Measurements from ENCODE around the gene FGF1.

The FGF1 gene

GRCh38 chr5:142572006-142572405 is 113.9 kb downstream of the FGF1 start:
- DNase-seq (ENCODE audit: low spot score) = no peak

GRCh38 chr5:142571371-142571770 is 114.5 kb downstream of the FGF1 start:
- peak; percentile 23 for DNase-seq (ENCODE audit: low spot score)

GRCh38 chr5:142569905-142570304 is 116.0 kb downstream of the FGF1 start:
- no peak for DNase-seq (ENCODE audit: low spot score)

DNA sequence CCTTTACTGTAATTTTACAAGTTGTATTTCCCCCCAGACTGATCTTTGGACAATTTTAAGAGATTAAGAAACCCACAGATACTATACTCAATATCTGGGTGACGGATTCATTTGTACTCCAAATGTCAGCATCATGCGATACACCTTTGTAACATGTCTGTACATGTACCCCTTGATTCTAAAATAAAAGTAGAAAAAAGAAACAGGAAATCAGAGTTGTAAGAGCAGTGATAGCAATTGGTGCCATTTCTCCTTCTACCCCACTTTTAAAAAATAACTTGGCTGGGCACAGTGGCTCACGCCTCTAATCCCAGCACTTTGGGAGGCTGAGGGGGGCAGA is 116.9 kb downstream of the FGF1 start:
- no peak for DNase-seq (ENCODE audit: low spot score)

DNA sequence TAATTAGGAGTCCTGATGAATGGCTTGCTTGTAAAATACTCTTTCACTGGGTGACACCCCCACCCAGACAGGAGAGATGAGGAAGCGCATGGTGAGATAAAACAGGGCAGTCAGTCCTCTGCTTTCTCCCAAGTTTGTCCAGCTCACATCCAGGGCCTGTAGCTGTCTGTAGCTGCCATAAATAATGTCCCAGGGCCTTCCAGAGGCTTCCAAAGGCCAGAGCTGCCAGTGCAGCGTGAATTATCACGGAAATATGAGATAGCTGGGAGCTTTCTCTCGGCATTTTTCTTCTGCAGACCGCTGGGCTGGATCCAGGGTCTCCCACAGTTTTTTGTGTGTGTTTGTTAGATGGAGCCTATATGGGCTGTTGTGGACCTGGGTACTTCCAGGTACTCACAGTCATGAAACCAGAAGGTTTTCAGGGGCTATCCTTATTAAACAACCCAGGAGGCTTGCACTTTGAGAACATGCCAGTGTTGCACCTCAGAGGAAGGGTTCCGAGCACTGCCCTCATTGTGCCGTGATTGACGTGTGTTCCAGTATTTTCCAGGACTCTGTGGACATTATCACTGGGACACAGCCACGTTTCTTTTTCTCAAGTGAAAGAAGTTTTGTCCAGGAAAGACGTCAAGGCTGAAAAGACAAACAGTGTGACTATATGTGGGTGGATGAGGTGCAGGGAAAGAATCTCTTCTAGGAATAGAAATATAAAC is 117.5 kb downstream of the FGF1 start:
- no peak for DNase-seq (ENCODE audit: low spot score)

GRCh38 chr5:142561486-142562097 is 124.3 kb downstream of the FGF1 start:
- DNase-seq (ENCODE audit: low spot score) = no peak

DNA sequence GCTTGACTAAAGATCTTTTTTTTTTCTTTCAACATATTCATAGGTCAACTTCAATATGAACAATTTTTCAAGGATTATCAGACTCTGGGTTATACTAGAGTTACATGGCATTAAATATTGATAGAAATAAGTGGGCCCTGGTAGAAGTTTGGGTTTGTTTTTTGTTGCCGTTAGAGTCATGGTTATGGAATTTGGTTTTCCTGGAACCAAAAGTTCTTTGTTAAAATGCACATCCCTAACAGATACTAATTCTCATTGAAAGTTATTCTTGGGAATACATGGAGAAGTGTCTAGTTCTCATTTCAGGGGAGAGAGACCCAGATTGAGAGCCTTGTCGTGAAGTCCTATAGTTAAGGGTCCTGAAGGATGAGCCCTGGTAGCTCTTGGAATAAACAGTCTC is 124.9 kb downstream of the FGF1 start:
- DNase-seq (ENCODE audit: low spot score) = no peak

GRCh38 chr5:142552107-142552506 is 133.8 kb downstream of the FGF1 start:
- DNase-seq (ENCODE audit: low spot score) = no peak

GRCh38 chr5:142551338-142552067 is 134.4 kb downstream of the FGF1 start:
- DNase-seq (ENCODE audit: low spot score) = peak; percentile 61

DNA sequence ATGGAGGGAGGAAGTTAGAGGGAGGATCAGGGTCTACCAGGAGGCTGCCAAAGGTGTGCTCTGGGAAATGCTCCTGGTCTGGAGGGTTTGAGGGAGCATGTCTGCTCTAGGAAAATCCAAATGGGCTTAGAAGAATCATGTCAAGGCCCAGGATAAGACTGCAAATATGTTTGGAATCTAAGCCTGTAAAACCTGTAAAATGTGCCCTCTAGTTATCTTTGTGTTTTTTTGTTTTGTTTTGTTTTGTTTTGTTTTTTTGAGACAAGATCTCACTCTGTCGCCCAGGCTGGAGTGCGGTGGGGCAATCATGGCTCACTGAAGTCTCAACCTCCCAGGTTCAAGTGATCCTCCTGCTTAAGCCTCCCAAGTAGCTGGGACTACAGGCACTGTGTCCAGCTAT is 135.4 kb downstream of the FGF1 start:
- no peak for DNase-seq (ENCODE audit: low spot score)

GRCh38 chr5:142549834-142550233 is 136.1 kb downstream of the FGF1 start:
- no peak for DNase-seq (ENCODE audit: low spot score)

DNA sequence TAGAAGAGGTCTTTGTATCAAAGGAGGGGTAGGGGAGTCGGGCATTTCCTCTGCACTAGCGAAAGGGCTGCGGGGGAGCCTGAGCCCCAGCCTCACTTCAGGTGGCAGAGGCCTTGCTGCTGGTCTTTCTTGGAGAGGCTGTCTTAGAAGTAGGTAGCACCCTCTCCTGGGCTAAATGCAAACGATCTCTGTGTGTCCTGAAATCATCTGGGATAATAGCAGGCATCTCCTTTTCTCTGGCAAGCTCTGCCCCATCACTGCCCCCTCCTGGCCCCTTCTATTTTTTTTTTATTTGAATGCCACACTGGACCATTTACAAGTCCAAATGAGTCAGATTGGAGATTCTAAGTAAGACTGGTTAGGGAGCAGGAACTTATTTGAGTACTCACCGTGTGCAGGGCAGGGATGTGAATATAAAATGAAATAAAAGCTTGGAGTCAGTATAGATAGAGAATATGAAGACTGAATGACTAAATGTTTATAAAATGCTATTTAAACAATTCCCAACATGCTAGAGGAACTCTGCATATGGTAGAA is 137.1 kb downstream of the FGF1 start:
- DNase-seq (ENCODE audit: low spot score) = peak; percentile 84

- no peak for DNase-seq (ENCODE audit: low spot score)
These were observed 138.2 kb downstream of the FGF1 start for GRCh38 chr5:142547445-142548380.

GRCh38 chr5:142545650-142546322 is 140.1 kb downstream of the FGF1 start:
- DNase-seq (ENCODE audit: low spot score) = no peak

DNA sequence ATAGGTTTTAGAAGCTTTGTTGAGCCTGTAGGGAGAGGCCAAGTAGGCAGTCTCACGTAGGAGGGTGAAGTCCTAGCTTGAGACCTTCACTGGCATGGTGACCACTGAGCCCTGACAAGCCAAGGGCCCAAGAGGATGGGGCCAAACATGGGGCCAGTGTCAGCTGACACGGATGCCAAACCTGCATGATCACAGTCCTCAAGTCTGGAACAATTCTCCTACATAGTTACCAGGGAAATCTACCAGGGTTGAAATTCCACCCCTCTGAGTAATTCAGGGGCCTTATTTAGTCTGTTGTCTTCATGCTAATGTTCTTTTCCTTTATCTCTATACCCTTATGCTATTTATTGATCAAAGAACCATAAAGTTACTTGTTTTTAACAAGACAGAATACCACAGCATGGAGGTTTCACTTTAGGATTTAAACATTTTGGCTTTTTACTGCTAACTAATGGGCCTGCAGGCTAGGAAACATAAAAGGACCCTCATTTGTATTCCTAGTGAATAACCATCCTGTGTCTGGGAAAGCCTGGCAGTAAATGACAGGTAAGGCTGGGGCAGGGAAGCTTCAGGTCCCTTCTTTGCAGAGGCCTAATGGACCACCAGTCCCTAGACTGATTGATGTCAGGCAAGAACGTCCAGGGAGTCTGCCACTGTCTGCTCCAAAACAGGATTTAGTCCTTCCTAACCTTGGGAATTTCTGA is 140.8 kb downstream of the FGF1 start:
- DNase-seq (ENCODE audit: low spot score) = no peak

DNA sequence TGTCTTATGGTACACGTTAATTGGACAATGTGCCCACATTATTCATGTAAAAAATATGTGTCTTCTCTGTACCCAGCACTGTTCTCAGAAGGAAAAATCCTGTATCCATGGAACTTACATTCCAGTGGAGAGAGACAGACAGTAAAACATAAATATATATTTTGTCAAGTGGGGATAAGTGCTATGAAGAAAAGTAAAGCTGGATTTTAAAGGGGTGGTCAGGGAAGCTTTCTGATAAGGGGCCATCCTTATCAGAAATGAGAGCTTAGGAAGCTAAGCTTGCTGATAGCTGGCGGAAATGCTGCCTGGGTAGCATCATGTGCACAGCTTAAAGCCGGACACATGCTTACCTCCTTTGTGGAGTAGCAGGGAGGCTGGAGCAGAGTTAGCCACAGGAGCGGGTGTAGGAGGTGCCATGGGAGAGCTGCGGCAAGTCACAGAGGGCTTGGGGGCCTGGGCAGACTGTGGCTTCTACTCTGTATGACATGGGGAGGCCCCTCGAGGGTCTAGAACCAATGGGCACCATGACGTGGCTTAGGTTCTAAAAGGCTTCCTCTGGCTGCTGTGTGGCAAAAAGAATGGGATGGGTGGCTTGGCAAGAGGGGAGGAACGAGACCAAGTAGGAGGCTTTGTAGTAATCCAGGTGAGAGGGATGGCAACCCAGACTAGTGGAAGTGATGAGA is 141.7 kb downstream of the FGF1 start:
- DNase-seq (ENCODE audit: low spot score) = no peak

DNA sequence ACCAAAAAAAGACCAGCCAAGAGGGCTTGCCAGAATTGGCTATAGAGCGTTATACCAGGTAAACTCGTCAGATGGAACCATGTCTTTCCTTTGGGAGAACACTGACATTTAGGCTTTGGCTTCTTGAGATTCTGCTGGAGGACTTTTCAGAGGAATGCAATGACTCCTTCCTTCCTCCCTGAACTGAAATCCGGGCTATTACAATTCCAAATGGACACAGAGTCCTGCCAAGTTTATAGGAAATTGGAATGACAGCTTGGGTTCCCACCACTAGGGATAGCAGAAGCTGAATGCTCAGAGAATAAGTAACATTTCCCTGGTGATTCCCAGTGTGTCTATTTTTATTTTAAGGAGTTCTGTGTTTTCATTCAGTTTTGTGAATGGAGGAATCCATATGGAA is 143.0 kb downstream of the FGF1 start:
- DNase-seq (ENCODE audit: low spot score) = no peak
